Measurements from ENCODE around the gene UFSP2. TPM values are rescaled to one million over a fixed set of nuclear protein-coding genes. Genes with fewer than 3 reads are reported as not detected.
"Not testable (repeated sequence)": the region's sequence is repeated elsewhere in the genome, so short reads cannot be mapped to it uniquely, and the experiment has no call there.

UFSP2 gene
- total RNA-seq, 1 donor, result 53.5 TPM

DNA sequence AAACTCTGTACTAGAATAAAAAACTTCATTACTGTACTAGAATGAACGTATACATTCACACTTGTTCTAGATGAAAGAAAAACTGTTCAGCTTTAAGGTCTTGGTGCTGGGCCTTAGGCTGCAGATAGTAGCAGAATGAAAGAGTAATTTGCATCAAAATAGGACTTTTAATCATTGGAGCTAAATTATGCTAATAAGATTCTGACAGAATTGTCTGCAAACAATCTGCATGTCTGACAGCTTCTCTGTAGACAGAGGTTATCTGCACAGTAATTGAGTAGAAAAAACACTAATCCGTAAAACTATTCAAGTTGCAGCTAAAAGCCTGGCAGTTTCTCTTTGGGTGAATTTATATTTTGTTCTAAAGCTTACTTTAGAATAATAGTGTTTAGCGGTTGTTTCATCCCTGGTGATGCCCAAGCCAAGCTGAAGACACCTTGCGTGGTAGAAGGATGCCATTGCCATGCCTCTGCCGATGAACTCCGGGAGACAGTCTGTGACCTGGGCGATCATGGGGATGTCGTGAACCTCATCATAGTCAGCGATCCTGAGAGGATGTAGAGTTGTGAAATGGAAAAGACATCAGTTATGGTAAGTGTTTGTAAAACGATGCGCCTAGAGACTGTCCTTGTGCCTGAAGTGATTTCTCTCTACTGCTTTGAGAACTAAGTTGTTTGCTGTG lies 55.4 kb downstream of the UFSP2 start:
- no peak overlapping the region for H3K4me3 ChIP-seq (ENCODE audit: low read depth, low read length)

DNA sequence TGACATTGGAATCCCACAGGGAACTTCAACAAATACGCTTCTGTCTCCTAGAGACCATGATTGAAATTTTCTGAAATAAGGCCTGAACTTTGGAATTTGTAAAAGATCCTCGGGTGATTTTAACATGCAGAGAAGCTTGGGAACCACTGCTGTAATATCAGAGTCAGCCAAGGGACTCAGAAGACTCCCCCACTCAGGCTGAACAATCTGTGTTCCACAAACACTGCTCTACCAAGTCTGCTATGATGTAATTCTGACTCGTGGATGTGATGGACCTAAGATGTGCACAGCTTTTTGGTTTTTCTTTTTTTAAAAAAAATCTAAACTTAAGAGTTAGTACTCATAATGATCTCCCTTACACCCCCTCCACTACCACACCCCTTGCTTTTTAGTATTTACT lies 56.0 kb downstream of the UFSP2 start:
- no peak overlapping the region for H3K4me3 ChIP-seq (ENCODE audit: low read depth, low read length)
- no peak for DNase-seq (ENCODE audit: low read depth)
- TF ChIP-seq, protein P1, sequence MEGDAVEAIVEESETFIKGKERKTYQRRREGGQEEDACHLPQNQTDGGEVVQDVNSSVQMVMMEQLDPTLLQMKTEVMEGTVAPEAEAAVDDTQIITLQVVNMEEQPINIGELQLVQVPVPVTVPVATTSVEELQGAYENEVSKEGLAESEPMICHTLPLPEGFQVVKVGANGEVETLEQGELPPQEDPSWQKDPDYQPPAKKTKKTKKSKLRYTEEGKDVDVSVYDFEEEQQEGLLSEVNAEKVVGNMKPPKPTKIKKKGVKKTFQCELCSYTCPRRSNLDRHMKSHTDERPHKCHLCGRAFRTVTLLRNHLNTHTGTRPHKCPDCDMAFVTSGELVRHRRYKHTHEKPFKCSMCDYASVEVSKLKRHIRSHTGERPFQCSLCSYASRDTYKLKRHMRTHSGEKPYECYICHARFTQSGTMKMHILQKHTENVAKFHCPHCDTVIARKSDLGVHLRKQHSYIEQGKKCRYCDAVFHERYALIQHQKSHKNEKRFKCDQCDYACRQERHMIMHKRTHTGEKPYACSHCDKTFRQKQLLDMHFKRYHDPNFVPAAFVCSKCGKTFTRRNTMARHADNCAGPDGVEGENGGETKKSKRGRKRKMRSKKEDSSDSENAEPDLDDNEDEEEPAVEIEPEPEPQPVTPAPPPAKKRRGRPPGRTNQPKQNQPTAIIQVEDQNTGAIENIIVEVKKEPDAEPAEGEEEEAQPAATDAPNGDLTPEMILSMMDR (IDR thresholded peaks at IDR 0.05; ENCODE audit: insufficient read depth, low read length), result no peak

More for the DNA sequence above, 55.4 kb downstream of the UFSP2 start:
- no peak for DNase-seq (ENCODE audit: low read depth)
- TF ChIP-seq, protein P1 (IDR thresholded peaks at IDR 0.05; ENCODE audit: insufficient read depth, low read length), result no peak

DNA sequence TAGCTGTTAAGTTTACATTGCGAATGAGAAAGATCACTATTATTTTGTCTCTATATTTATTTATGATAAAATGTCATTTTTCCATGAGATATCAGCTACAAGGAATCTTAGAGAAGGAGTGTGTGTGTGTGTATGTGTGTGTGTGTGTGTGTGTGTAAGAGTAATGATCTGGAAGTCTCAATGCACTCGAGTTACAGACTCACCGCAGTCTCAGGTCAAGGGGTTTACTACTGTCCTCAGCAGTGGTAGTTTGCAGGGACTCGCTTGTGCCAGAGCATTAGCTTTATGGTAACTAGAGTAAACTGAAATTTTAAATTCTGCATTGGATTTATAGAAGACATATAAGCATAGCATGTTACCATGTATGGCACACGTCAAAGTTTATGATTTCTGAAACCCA lies 60.9 kb downstream of the UFSP2 start:
- DNase-seq (ENCODE audit: low read depth), result no peak
- TF ChIP-seq, protein P1 (IDR thresholded peaks at IDR 0.05; ENCODE audit: insufficient read depth, low read length), result no peak
- no peak overlapping the region for H3K4me3 ChIP-seq (ENCODE audit: low read depth, low read length)

DNA sequence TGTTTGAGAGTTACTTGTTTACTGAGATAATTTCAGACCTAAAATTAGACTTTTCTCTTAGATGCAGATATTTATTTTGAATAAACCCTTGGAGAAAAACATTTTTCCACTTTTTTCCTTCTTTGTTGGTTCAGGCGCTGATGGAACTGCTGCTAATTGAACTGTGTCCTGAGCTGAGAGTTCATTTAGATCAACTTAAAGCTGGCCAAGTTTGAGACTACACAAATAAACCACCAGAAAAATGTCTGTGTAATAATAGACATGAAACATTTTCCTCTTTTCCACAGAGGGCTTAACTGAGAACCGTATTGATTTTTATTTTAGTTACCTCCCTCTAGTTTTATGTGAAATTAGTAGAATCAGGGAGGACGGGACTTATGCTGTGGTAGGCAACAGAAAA lies 62.5 kb downstream of the UFSP2 start:
- H3K4me3 ChIP-seq (ENCODE audit: low read depth, low read length), result no peak overlapping the region
- TF ChIP-seq, protein P1 (IDR thresholded peaks at IDR 0.05; ENCODE audit: insufficient read depth, low read length), result no peak
- DNase-seq (ENCODE audit: low read depth), result no peak

DNA sequence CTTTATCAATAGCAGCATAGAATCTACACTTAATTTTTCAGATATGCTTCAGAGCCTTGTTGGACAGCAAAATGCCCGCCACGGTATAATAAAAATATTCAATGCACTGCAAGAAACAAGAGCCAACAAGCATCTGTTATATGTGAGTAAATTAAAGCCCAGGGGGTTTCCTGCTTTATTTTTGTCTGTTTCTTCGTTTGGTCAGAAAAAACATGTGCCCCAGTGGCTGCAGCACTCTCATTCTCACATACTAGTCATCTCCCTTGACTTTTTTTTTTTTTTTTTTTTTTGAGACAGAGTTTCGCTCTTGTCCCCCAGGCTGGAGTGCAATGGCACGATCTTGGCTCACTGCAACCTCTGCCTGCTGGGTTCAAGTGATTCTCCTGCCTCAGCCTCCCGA lies 63.2 kb downstream of the UFSP2 start:
- DNase-seq (ENCODE audit: low read depth); H3K4me3 ChIP-seq (ENCODE audit: low read depth, low read length): not testable (repeated sequence)

DNA sequence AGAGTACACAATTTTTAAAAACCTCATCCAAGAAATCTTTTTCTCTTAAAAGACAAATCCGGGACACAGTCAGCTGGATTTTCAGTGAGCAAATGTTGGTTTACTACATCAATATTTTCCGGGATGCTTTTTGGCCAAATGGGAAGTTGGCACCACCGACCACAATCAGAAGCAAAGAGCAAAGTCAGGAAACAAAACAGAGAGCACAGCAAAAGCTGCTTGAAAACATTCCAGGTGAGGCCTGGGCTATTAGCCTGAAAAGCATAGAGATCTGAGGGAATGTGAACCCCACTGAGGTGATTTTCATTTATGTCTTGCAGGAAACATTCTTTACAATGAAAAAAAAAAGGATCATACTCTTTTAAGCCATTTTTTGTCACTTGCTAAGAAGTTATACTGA lies 63.9 kb downstream of the UFSP2 start:
- no peak for DNase-seq (ENCODE audit: low read depth)
- TF ChIP-seq, protein P1 (IDR thresholded peaks at IDR 0.05; ENCODE audit: insufficient read depth, low read length), result no peak
- no peak overlapping the region for H3K4me3 ChIP-seq (ENCODE audit: low read depth, low read length)

DNA sequence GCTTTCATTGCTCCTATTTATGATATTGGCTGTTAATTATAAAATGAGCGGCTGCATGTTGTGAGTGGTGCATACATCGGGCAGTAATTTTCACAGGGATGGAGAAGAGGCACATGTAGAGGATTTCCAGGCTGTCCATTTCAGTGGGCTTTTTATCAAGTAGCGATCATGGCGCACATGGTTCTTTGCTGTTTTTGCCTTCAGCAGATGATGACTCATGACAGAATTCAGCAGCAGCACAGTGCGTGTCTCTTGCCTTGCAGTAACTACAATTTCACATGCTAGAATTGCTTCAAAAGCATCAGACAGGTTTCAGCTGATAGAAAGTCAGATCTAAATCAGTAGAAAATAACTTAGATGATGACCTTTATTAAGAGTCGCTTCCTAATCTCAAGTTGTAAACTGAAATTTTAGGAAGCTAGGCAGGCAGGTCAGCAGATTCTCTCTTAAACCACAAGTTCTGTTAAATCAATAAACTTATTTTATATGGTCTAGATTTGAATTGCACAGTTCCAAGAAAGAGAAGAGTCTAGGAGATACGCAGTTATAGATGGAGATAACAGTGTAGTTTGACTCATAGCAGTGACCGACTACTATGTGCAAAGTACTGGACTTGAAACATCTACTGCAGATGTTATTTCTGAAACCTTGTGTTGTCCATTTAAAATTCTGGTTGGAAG lies 65.9 kb downstream of the UFSP2 start:
- TF ChIP-seq, protein P1 (IDR thresholded peaks at IDR 0.05; ENCODE audit: insufficient read depth, low read length), result no peak
- H3K4me3 ChIP-seq (ENCODE audit: low read depth, low read length), result no peak overlapping the region
- peak; percentile 38 for DNase-seq (ENCODE audit: low read depth)
